Measurements from ENCODE around the gene TMPRSS13. TPM values are rescaled to one million over a fixed set of nuclear protein-coding genes. Genes with fewer than 3 reads are reported as not detected.

TMPRSS13 gene
- not detected in 2 replicates for total RNA-seq

DNA sequence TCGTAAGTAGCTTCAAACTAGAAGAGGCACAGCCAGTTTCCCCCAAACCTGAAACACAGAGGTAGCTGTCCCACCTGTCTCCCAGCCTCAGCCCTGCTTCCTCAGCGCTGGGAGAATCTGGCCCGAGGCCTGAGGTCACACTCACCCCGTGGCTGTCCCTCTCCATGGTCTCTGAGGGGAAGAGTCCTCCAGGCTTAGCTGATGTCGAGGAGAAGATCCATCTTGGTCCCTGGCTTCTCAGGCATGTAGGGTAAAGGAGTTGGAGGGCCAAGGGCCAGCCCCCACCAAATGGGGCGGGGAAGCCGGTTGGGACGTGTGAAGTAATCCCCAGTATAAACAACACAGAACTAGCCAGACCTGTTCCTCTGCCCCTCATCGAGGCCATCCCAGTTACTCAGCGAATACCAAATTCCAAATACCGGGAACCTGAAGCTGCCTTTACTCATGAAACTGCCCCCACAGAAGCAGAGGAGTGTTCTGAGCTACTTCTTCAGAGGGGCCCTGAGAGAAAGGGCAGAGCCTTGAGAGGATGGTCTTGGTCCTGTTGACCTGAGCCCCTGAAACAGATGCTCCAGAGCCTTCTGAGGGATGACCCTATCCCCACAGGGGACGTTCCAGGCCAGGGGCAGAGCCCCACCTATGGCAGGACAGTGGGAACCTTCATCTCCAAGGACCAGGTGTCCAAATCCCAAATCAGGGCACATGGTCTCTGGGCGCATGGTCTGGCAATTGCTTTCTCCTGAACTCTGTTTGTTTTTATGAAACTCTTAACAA, at the start of gene TMPRSS13:
TMPRSS13 (minus strand) TSS at position 261 of the 774 bp plus-strand sequence; CDS start at position 166, 95 bp downstream.

DNA sequence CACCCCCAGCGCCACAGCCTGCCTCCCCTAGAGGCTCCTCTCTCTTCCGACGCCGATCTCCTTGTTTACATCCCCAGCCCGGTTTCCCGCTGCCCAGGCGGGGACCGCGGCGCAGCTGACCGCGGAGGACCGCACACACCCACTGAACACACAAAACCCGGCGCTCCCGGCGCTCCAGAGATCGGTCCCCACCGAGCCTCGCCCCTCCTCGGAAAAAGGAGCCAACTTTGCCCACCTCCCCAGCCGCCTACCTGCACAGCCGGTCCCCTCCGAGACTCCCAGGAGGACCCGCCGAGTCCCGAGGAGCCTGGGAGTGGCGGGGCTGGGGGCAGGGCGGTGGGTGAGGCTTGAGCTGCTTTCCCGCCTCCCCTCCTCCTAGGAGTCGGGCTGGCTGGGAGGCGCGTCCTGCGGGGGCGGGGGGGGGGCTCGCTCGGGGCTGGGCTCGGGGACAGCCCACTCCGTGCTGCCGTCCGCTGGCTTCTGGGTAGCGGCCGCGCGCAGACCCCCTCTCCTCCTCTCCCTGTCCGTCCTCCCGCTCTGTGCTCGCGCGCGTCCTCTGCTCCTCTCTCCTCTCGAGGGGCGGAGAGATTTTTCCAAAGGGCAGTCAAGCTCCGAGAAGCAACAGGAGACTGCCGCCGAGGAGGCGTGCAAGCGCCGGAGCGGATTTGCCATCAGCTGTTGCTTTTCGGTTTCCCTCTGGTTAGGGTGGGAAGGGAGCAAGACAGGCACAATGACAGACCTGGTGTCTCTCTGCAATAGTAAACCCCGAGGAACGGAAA, 52.7 kb downstream of the TMPRSS13 start, which contains the start of gene FXYD6:
FXYD6 (minus strand) TSS at position 318 of the 779 bp plus-strand sequence. CDS start 33,882 bp downstream, outside the sequence.

Other genes starting within 250 kb of the TMPRSS13 start
- gene DSCAML1, start 132.2 kb downstream of the TMPRSS13 start, total RNA-seq, result not detected in 2 replicates
- not detected in 2 replicates for gene FXYD2, start 104.7 kb downstream of the TMPRSS13 start, total RNA-seq
- gene FXYD6, start 52.7 kb downstream of the TMPRSS13 start, total RNA-seq, result not detected in 2 replicates
- not detected in 2 replicates for gene IL10RA, start 57.0 kb upstream of the TMPRSS13 start, total RNA-seq
- gene TMPRSS4, start 147.7 kb upstream of the TMPRSS13 start, total RNA-seq, result not detected in 2 replicates
- gene SMIM35, start 157.6 kb upstream of the TMPRSS13 start, total RNA-seq, result not detected in 2 replicates
- gene SCN4B, start 223.4 kb upstream of the TMPRSS13 start, total RNA-seq, result not detected in 2 replicates
- gene SCN2B, start 247.2 kb upstream of the TMPRSS13 start, total RNA-seq, result not detected in 2 replicates